ENCODE measurements around the gene CPNE7.
A peak's percentile ranks its signal among the peaks of the same experiment; 100 is the strongest.

Gene CPNE7

GRCh38 chr16:89561884-89562599 is 13.5 kb upstream of the CPNE7 start:
- H3K4me3 ChIP-seq (ENCODE audit: low read depth, low read length) = peak overlapping the region; percentile 98
- TF ChIP-seq MYC (IDR thresholded peaks at IDR 0.05; ENCODE audit: low read depth, low read length) = no peak
- no peak for TF ChIP-seq POLR2A (IDR thresholded peaks at IDR 0.05; ENCODE audit: extremely low read depth, insufficient read length)
- no peak for TF ChIP-seq MAX (IDR thresholded peaks at IDR 0.05; ENCODE audit: low read depth, low read length)
- TF ChIP-seq CTCF (IDR thresholded peaks at IDR 0.05; ENCODE audit: low read depth, low read length) = no peak
- DNase-seq (ENCODE audit: low read depth) = peak; percentile 34

- DNase-seq (ENCODE audit: low read depth) = no peak
- TF ChIP-seq MYC (IDR thresholded peaks at IDR 0.05; ENCODE audit: low read depth, low read length) = no peak
- TF ChIP-seq CTCF (IDR thresholded peaks at IDR 0.05; ENCODE audit: low read depth, low read length) = no peak
- TF ChIP-seq POLR2A (IDR thresholded peaks at IDR 0.05; ENCODE audit: extremely low read depth, insufficient read length) = no peak
- TF ChIP-seq MAX (IDR thresholded peaks at IDR 0.05; ENCODE audit: low read depth, low read length) = no peak
- peak overlapping the region; percentile 98 for H3K4me3 ChIP-seq (ENCODE audit: low read depth, low read length)
Measured at GRCh38 chr16:89562939-89563338, 12.6 kb upstream of the CPNE7 start.

- no peak for TF ChIP-seq MYC (IDR thresholded peaks at IDR 0.05; ENCODE audit: low read depth, low read length)
- TF ChIP-seq CTCF (IDR thresholded peaks at IDR 0.05; ENCODE audit: low read depth, low read length) = no peak
- TF ChIP-seq POLR2A (IDR thresholded peaks at IDR 0.05; ENCODE audit: extremely low read depth, insufficient read length) = no peak
- no peak for TF ChIP-seq MAX (IDR thresholded peaks at IDR 0.05; ENCODE audit: low read depth, low read length)
- H3K4me3 ChIP-seq (ENCODE audit: low read depth, low read length) = peak overlapping the region; percentile 98
- DNase-seq (ENCODE audit: low read depth) = peak; percentile 47
Measured at GRCh38 chr16:89563639-89564392, 11.7 kb upstream of the CPNE7 start.

- DNase-seq (ENCODE audit: low read depth) = peak; percentile 67
- TF ChIP-seq CTCF (IDR thresholded peaks at IDR 0.05; ENCODE audit: low read depth, low read length) (no peak), MYC (IDR thresholded peaks at IDR 0.05; ENCODE audit: low read depth, low read length) (0 out of 2 replicates have a peak, but pooled peaks have one; percentile 5), MAX (IDR thresholded peaks at IDR 0.05; ENCODE audit: low read depth, low read length) (no peak), POLR2A (IDR thresholded peaks at IDR 0.05; ENCODE audit: extremely low read depth, insufficient read length) (peak; percentile 19)
Measured at GRCh38 chr16:89564476-89565255, 10.9 kb upstream of the CPNE7 start.

GRCh38 chr16:89565256-89565505 is 10.4 kb upstream of the CPNE7 start:
- peak; percentile 89 for DNase-seq (ENCODE audit: low read depth)
- H3K4me3 ChIP-seq (ENCODE audit: low read depth, low read length) = no peak overlapping the region
- TF ChIP-seq MAX (IDR thresholded peaks at IDR 0.05; ENCODE audit: low read depth, low read length) (no peak), MYC (IDR thresholded peaks at IDR 0.05; ENCODE audit: low read depth, low read length) (no peak), POLR2A (IDR thresholded peaks at IDR 0.05; ENCODE audit: extremely low read depth, insufficient read length) (no peak), CTCF (IDR thresholded peaks at IDR 0.05; ENCODE audit: low read depth, low read length) (no peak)

More at GRCh38 chr16:89564476-89565255, 10.9 kb upstream of the CPNE7 start:
- peak overlapping the region; percentile 98 for H3K4me3 ChIP-seq (ENCODE audit: low read depth, low read length)
